Measurements from ENCODE around the gene SKA3.

DNA sequence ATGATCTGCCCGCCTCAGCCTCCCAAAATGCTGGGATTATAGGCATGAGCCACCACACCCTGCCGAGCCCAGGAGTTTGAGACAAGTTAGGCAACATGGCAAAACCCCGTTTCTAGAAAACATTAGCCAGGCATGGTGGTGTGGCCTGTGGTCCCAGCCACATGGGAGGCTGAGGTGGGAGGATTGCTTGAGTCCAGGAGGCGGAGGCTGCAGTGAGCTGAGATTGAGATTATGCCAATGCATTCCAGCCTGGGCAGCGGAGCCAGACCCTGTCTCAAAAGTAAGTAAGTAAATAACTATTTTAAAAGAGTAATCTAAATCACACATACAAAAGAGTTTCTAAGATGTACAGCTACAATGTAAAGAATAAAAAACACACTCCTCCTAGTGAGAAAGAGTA lies 41.9 kb downstream of the SKA3 start:
- TF ChIP-seq, protein P1, sequence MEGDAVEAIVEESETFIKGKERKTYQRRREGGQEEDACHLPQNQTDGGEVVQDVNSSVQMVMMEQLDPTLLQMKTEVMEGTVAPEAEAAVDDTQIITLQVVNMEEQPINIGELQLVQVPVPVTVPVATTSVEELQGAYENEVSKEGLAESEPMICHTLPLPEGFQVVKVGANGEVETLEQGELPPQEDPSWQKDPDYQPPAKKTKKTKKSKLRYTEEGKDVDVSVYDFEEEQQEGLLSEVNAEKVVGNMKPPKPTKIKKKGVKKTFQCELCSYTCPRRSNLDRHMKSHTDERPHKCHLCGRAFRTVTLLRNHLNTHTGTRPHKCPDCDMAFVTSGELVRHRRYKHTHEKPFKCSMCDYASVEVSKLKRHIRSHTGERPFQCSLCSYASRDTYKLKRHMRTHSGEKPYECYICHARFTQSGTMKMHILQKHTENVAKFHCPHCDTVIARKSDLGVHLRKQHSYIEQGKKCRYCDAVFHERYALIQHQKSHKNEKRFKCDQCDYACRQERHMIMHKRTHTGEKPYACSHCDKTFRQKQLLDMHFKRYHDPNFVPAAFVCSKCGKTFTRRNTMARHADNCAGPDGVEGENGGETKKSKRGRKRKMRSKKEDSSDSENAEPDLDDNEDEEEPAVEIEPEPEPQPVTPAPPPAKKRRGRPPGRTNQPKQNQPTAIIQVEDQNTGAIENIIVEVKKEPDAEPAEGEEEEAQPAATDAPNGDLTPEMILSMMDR (IDR thresholded peaks at IDR 0.05), result no peak
- no peak for TF ChIP-seq POLR2A (IDR thresholded peaks at IDR 0.05)

Measured in uterus (tissue), 2 donors.